CD14-positive monocyte (primary cell): ENCODE results near the gene TLCD4. TPM values are rescaled to one million over a fixed set of nuclear protein-coding genes. Genes with fewer than 3 reads are reported as not detected.

Experiments used
- polyA plus RNA-seq, 3 donors: library from polyadenylated mRNA; depleted of rRNA in 1 of 3; unstranded in 2 of 3; stranded (reverse) in 1 of 3; fragments of 300-500 nt in 2 of 3; fragments of >200 nt in 1 of 3; fragmentation: Illumina TruSeq in 2 of 3; gene quantifications; 1 replicate in 2 of 3; 2 replicates in 1 of 3; pipeline ENCODE4 v1.2.3, GENCODE V29; 2012 to 2021
- small RNA-seq: library from RNA; depleted of rRNA; stranded (forward); fragments of <200 nt; gene quantifications from one replicate; pipeline ENCODE3, GENCODE V24; 2012; ENCODE audit warnings: low read depth; ENCODE audit not compliant: insufficient read length

TLCD4 gene
- polyA plus RNA-seq, 3 donors: not detected

Small RNA genes lying within 50 kb of the gene (small RNA-seq; reads per million reads assigned to genes)
- not detected for gene RF00019

Other genes starting within 250 kb of the TLCD4 start
- gene CNN3, start 190.2 kb upstream of the TLCD4 start, polyA plus RNA-seq: under 1 TPM; 0.08 to 0.09 (median 0.08) TPM
- gene ALG14, start 44.4 kb upstream of the TLCD4 start, polyA plus RNA-seq: 1 to 10 TPM in 2 of 3 donors, under 1 TPM in 1; 0.27 to 5.5 (median 4.4) TPM
- gene RWDD3, start 116.9 kb downstream of the TLCD4 start, polyA plus RNA-seq: 10 to 100 TPM in 2 of 3 donors, 1 to 10 TPM in 1; 9.2 to 20.1 (median 18.1) TPM